B cell (primary cell): ENCODE data around the gene DNAH10.

Experiments used
- EZH2 ChIP-seq: IDR thresholded peaks from 2 replicates; pipeline ENCODE4 v1.6.1; 2012; ENCODE audit warnings: borderline replicate concordance, low read depth, mild to moderate bottlenecking, moderate library complexity, low read length; ENCODE audit not compliant: insufficient read depth, poor library complexity, severe bottlenecking
- TF ChIP-seq, protein P1 (sequence below): fragments of 200-600 bp; IDR thresholded peaks from one replicate; pipeline ENCODE4 v1.8.0; 2022; ENCODE audit warnings: antibody characterized with exemption, mild to moderate bottlenecking

DNA sequence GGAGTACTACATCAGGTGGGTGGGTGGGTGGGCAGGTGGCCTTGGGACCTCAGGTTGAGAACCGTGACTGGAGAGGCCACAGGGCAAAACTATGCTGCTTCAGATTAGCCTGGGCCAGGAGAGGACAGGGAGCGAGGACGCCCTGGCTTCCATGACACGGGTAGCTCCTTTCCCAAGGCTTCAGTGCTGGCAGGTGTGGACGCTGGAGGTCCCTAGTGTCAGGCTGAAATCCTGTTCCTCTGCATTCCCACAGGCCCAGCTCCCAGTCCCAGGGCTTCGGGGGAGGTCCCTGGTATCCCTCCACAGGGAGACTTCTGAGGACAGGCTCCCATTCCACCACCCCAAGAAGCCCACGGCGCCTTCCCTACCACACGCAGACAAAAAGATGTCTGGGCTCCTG lies 178.9 kb downstream of the DNAH10 start:
- TF ChIP-seq, protein P1, sequence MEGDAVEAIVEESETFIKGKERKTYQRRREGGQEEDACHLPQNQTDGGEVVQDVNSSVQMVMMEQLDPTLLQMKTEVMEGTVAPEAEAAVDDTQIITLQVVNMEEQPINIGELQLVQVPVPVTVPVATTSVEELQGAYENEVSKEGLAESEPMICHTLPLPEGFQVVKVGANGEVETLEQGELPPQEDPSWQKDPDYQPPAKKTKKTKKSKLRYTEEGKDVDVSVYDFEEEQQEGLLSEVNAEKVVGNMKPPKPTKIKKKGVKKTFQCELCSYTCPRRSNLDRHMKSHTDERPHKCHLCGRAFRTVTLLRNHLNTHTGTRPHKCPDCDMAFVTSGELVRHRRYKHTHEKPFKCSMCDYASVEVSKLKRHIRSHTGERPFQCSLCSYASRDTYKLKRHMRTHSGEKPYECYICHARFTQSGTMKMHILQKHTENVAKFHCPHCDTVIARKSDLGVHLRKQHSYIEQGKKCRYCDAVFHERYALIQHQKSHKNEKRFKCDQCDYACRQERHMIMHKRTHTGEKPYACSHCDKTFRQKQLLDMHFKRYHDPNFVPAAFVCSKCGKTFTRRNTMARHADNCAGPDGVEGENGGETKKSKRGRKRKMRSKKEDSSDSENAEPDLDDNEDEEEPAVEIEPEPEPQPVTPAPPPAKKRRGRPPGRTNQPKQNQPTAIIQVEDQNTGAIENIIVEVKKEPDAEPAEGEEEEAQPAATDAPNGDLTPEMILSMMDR, result no peak
- no peak for TF ChIP-seq EZH2
